Superior temporal gyrus (tissue), 1 donor: Measurements from ENCODE around the gene ACOXL.
"Not testable (repeated sequence)": the region's sequence is repeated elsewhere in the genome, so short reads cannot be mapped to it uniquely, and the experiment has no call there.

Experiments used
- DNase-seq: peaks from one replicate; pipeline ENCODE4 v3.0.0-alpha.2; 2016; ENCODE audit errors: extremely low spot score

ACOXL gene

GRCh38 chr2:110732422-110733413 is at the start of gene ACOXL:
ACOXL (plus strand) TSS chr2:110732573; CDS start chr2:110768390, 35,817 bp downstream.
- DNase-seq, result no peak

- DNase-seq, result no peak
Measured at GRCh38 chr2:110682872-110683271, 49.5 kb upstream of the ACOXL start.

GRCh38 chr2:110687775-110688484 is 44.4 kb upstream of the ACOXL start:
- DNase-seq, result not testable (repeated sequence)

- DNase-seq, result no peak
Measured at GRCh38 chr2:110688594-110689091, 43.7 kb upstream of the ACOXL start.

GRCh38 chr2:110690083-110690965 is 42.0 kb upstream of the ACOXL start:
- no peak for DNase-seq

- DNase-seq, result no peak
Measured at GRCh38 chr2:110691612-110692258, 40.6 kb upstream of the ACOXL start.

- not testable (repeated sequence) for DNase-seq
Measured at GRCh38 chr2:110695146-110695898, 37.1 kb upstream of the ACOXL start.

DNA sequence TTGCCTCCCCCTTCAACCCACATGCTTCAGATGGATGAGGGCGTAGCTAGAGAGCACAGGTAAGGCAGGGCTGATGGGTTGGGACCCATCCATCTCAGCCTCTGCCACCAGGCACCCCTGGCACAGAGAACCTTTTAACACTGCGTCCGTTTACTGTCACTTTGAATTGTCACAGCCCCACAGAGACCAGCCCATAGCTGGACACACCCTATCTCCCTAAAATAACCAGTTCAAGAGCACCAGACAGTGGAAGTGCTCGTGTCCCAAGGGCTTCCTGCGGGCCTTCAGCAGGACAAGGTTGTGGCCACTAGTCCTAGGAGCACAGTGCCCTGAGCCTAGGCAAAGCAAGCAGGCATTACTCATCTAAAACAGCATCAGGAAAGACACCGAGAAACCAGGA is 34.1 kb upstream of the ACOXL start:
- not testable (repeated sequence) for DNase-seq

DNA sequence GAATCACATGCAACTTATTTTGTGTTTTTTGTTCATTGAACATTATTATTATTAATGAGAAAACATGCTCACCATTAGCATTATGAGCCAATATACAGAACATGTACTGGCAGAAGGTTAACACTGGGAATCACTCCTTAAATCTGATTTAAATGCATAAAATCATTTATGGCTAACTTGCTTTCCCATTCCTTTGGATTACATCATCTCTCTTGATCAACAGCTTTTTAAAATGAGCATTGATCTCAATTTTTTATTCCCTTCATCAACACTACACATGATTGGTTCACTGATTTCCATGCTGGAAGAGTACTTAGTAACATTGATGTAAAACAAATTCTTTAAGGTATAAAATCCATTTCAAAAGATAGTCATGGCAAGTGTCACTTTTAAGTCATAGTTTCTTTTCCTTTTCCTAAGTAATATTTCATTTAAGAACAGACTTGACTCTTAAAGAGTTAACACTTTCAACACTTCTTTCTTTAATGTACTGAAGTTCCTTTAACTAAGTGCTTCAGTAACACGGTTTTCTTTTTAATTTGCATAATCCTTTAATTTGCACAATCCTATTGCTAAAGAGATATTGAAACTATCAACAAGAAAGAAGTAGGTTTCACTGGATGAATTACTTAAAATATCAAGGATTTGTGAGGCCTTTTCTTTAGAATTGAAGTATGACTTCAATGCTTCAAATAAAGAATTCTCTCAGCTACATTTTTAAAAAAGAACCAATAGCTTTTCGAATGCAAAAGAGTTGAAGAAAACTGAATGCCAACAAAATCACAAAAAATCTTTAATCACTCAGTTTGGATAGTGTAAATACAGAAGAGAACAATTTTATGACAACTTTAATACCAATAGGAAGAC is 29.6 kb upstream of the ACOXL start:
- DNase-seq, result no peak

DNA sequence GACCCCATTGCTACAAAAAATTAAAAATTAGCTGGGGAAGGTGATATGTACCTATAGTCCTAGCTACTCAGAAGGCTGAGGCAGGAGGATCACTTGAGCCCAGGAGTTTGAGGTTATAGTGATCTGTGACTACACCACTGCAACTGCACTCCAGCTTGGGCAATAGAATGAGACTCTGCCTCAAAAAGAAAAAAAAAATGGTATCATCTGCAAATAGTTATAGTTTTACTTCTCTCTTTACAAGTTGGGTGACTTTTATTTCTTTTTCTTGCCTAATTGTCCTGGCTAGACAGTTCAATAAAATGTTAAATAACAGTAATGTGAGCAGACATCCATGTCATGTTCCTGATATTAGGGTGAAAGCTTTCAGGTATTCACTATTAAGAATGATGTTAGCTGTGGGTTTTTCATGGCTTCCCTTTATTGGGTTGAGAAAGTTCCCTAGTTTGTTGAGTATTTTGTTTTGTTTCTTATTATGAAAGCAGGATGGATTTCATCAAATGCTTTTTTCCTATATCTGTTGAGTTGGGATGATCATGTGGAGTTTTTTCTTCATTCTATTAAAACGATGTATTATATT is 24.9 kb upstream of the ACOXL start:
- DNase-seq, result no peak

DNA sequence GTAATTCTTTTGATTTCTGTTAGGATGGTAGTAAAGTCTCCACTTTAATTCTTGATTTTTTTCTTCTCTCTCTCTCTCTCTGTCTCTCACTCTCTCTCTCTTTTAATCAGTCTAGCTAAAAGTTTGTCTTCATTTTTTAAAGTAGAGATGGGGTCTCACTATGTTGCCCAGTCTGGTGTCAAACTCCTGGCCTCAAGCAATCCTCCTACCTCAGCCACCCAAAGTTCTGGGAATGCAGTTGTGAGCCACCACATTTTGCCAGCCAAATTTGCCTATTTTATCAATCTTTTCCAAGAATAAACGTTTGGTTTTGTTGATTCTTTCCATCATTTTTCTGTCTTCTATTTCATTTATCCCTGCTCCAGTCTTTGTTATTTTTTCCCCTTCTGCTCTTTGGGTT is 23.9 kb upstream of the ACOXL start:
- no peak for DNase-seq

DNA sequence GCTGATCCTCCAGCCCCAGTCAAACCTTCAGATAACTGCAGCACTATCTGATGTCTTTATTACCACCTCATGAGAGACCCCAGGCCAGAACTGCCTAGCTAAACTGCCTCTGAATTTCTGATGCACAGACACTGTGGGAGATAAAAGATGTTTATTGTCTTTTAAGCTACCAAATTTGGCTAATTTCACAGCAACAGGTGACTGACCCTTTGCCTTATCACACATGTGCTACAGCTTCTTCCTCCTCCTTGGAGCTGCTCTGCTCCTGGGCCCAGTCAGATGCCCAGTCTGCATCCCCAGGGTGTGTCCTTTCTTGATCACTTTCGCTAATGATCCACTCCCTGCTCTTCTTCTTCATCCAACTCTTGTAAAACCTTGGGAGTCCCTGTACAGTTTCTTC is 19.6 kb upstream of the ACOXL start:
- DNase-seq, result no peak

GRCh38 chr2:110713513-110714362 is 18.6 kb upstream of the ACOXL start:
- DNase-seq, result no peak

DNA sequence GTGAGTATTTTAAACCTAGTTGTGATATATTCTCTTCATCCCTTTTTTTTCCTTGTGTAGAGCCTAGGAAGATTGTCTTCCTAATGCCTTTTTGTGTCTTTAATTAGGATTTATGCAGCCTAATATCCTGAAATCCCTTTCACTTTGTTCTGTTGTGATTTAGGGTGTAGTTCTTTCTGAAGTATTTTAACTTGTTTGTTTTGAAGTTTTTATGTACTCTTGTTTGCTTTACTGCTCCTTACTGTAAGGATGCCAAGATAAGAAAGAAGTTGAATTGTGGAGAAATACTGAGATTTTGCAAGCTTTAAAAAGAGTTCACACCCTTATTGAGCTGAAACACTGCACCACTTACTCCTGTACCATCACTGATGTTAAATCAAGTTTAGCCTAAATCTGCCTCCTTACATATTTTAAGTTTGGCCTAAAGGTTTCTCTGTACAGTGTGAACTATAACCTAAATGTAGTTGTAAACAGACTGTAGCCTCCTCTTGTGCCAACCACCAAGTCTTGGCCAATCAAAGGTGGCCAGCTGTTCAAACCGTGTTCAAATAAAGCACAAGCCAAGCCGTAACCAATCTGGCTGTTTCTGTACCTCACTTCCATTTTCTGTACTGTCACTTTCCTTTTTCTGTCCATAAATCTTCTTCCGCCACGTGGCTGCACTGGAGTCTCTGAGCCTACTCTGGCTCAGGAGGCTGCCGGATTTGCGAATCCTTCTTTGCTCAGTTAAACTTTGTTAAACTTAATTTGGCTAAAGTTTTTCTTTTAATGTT is 17.7 kb upstream of the ACOXL start:
- no peak for DNase-seq

GRCh38 chr2:110716959-110717645 is 15.3 kb upstream of the ACOXL start:
- no peak for DNase-seq

GRCh38 chr2:110717734-110718133 is 14.6 kb upstream of the ACOXL start:
- no peak for DNase-seq

- DNase-seq, result no peak
Measured at GRCh38 chr2:110718382-110718781, 14.0 kb upstream of the ACOXL start.
